Osteoblast (primary cell): Measurements from ENCODE around the gene TM4SF1. TPM values are rescaled to one million over a fixed set of nuclear protein-coding genes. Genes with fewer than 3 reads are reported as not detected.
A peak's percentile ranks its signal among the peaks of the same experiment; 100 is the strongest.

Experiments
- DNase-seq: peaks from one replicate; pipeline ENCODE4 v3.0.0; 2011; ENCODE audit warnings: low spot score, mixed read lengths; ENCODE audit not compliant: insufficient read length; ENCODE audit errors: missing footprints
- H2AFZ ChIP-seq: 2 replicates; pipeline ENCODE4 v1.6.0; 2011; ENCODE audit warnings: mild to moderate bottlenecking, low read length
- H3K27ac ChIP-seq: 2 replicates; pipeline ENCODE4 v1.5.1; 2011; ENCODE audit warnings: mild to moderate bottlenecking, low read depth, low read length, moderate library complexity
- H3K27me3 ChIP-seq: 2 replicates; pipeline ENCODE4 v1.6.0; 2012; ENCODE audit warnings: mild to moderate bottlenecking, control low read depth, inconsistent platforms, low read length, moderate library complexity; ENCODE audit not compliant: insufficient read depth
- H3K36me3 ChIP-seq: 2 replicates; pipeline ENCODE4 v1.5.1; 2011; ENCODE audit warnings: mild to moderate bottlenecking, low read length, control low read depth, moderate library complexity; ENCODE audit not compliant: insufficient read depth
- H3K4me1 ChIP-seq: 2 replicates; pipeline ENCODE4 v1.5.1; 2011; ENCODE audit warnings: mild to moderate bottlenecking, low read length, control low read depth, moderate library complexity; ENCODE audit not compliant: insufficient read depth
- H3K4me2 ChIP-seq: 2 replicates; pipeline ENCODE4 v1.6.0; 2011; ENCODE audit warnings: mild to moderate bottlenecking, low read length; ENCODE audit not compliant: insufficient read depth
- H3K4me3 ChIP-seq: fragments of 200-600 bp; sonication (generic); 3 replicates; pipeline ENCODE4 v1.5.1; 2012; ENCODE audit warnings: mild to moderate bottlenecking, low read length, inconsistent platforms; ENCODE audit not compliant: insufficient read depth
- H3K79me2 ChIP-seq: 2 replicates; pipeline ENCODE4 v1.6.0; 2012; ENCODE audit warnings: mild to moderate bottlenecking, low read length, control low read depth, inconsistent platforms; ENCODE audit not compliant: insufficient read depth
- H3K9me3 ChIP-seq: 2 replicates; pipeline ENCODE4 v1.5.1; 2011; ENCODE audit warnings: low read depth, low read length, control low read depth
- H4K20me1 ChIP-seq: 2 replicates; pipeline ENCODE4 v1.6.0; 2012; ENCODE audit warnings: mild to moderate bottlenecking, low read length, control low read depth; ENCODE audit not compliant: insufficient read depth
- total RNA-seq: library from RNA; depleted of rRNA; stranded (reverse); fragments of >200 nt; gene quantifications from 2 replicates; pipeline ENCODE4 v1.2.3, GENCODE V29; 2012
- TF ChIP-seq, protein P1 (sequence below): IDR thresholded peaks from 2 replicates; pipeline ENCODE4 v1.5.1; 2011; ENCODE audit warnings: mild to moderate bottlenecking, low read depth, low read length, moderate library complexity; ENCODE audit errors: extremely low read depth

Gene TM4SF1
- total RNA-seq, 1 donor: 210 TPM

DNA sequence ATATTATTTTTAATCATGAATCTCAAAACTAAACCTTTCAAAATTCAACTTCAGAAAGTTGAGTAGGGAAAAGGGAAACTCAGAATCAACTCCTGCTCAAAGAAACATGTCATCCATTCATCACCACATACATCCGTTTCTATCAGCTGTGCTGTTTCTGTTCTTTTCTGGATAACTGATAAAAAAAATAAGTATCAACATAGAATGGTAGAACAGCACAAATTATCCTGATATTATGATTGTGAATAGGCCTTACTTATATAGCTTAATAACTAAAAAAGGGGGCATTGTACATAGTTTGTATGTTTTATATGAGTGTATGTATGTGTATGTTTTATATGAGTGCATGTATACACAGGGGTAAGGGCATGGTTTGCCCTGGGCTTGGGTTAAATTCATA, 3.1 kb downstream of the TM4SF1 start:
- Histone ChIP-seq H3K4me2 (peak overlapping the region; percentile 85), H3K79me2 (peaks cover 29% of the 10 kb centered on the region), H4K20me1 (peaks cover 5% of the 10 kb centered on the region), H3K27me3 (no peaks in the 10 kb centered on the region), H3K4me3 (no peak overlapping the region), H2AFZ (no peak overlapping the region), H3K9me3 (no peaks in the 10 kb centered on the region), H3K36me3 (peaks cover 62% of the 10 kb centered on the region), H3K27ac (peak overlapping the region; percentile 88), H3K4me1 (peaks cover 61% of the 10 kb centered on the region)
- TF ChIP-seq, protein P1, sequence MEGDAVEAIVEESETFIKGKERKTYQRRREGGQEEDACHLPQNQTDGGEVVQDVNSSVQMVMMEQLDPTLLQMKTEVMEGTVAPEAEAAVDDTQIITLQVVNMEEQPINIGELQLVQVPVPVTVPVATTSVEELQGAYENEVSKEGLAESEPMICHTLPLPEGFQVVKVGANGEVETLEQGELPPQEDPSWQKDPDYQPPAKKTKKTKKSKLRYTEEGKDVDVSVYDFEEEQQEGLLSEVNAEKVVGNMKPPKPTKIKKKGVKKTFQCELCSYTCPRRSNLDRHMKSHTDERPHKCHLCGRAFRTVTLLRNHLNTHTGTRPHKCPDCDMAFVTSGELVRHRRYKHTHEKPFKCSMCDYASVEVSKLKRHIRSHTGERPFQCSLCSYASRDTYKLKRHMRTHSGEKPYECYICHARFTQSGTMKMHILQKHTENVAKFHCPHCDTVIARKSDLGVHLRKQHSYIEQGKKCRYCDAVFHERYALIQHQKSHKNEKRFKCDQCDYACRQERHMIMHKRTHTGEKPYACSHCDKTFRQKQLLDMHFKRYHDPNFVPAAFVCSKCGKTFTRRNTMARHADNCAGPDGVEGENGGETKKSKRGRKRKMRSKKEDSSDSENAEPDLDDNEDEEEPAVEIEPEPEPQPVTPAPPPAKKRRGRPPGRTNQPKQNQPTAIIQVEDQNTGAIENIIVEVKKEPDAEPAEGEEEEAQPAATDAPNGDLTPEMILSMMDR: no peak
- DNase-seq: no peak

DNA sequence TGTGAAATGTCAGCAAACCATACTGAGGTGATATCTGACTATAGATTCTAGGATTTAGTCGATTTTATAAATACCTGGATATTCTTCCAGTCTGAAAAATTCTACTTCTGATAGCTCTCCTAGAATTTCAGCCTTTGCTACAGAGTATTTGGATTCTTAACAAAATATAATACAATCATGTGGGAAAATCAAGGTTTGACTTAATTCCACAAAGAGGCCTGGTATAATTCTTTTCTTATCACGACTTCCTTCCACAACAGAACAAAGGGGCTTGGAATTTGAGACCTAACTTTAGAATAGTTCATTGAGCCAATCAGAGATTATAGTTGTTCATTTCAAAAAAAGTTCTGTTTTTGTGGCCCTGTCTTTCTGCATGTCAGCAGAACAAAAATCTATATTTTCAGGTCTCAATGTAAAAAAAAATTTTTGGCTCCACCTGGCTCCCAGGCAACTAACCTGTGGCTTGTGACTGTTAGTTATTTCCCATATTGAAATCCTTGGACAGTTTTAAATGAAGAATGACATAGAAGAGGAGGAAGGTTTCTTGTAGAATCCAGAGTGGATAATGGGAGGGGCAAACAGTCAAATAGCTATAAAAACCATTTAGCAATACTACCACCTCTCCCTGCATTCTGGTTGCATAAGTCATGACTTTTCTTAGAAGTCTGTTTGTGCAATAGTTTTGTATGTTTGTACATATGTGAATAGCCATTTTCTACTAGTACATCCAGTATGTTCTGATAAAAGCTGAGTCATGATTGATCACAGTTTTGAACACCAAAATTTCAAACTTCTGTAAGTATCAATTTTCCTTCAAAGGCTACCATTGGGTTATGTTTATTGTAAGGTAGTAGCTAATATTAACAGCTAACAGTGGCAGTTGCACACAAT, 4.0 kb downstream of the TM4SF1 start:
- DNase-seq: no peak
- Histone ChIP-seq H3K4me2 (peak overlapping the region; percentile 85), H3K27ac (peak overlapping the region; percentile 88), H3K36me3 (peaks cover 65% of the 10 kb centered on the region), H3K79me2 (peaks cover 26% of the 10 kb centered on the region), H3K4me3 (no peak overlapping the region), H2AFZ (no peak overlapping the region), H4K20me1 (peaks cover 5% of the 10 kb centered on the region), H3K9me3 (no peaks in the 10 kb centered on the region), H3K4me1 (peaks cover 60% of the 10 kb centered on the region), H3K27me3 (no peaks in the 10 kb centered on the region)
- TF ChIP-seq, protein P1: no peak

DNA sequence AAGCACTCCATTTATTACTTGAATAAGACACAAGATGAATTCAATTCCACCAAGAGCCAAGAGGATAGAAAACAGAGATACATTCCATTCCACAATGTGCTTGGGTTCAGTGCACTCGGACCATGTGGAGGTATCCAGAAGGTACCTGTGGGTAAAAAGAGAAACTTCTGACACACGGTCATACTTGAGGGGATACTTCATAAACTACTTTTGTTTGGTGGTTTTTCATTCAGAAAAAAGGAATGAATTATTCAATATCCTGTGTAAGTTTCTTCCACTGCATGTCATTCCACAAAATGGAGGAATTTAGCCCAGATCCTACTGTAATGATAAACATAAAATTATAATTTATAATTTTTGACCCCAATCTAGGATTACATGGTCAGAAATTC, 5.7 kb downstream of the TM4SF1 start:
- Histone ChIP-seq H3K36me3 (peaks cover 65% of the 10 kb centered on the region), H4K20me1 (peaks cover 5% of the 10 kb centered on the region), H2AFZ (no peak overlapping the region), H3K79me2 (peaks cover 21% of the 10 kb centered on the region), H3K27ac (peak overlapping the region; percentile 41), H3K27me3 (no peaks in the 10 kb centered on the region), H3K4me3 (no peak overlapping the region), H3K4me1 (peaks cover 56% of the 10 kb centered on the region), H3K9me3 (no peaks in the 10 kb centered on the region), H3K4me2 (peak overlapping the region; percentile 3)
- TF ChIP-seq, protein P1: no peak
- no peak for DNase-seq

DNA sequence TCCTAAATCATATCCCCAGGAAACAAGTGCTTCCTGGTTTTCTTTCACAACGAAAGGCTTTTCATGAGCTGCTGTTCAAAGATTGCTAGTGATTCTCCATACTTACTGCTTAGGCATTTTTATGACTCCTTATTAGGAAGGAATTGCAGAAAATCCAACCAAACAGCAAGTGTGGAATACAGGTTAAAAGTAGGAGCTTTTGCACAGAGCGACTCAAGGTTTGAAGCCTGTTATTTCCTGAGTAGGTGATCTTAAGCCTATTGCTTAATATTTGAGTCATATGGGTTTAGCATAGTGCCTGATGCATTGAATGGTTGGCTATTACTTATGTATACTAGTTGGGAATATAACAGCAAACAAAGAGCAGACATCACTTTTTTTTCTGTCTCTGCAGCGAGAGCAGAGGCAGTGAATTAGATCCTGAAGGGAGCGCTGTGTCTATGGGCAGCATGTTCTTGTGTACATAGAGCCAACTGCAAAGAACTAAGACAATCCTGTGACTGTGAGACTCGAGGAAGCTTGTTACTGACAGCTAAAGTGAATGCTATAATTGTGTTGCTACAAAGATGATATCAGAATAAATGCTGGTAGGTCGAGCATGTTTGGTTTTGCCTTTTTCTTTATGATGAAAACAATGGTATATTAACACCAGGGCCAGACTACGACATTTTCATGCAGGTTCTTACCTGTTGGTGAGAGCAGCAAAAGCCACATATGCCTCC, 6.3 kb downstream of the TM4SF1 start:
- Histone ChIP-seq H2AFZ (no peak overlapping the region), H3K4me1 (peaks cover 56% of the 10 kb centered on the region)

More for the DNA sequence above, 6.3 kb downstream of the TM4SF1 start:
- Histone ChIP-seq H3K27ac (peak overlapping the region; percentile 41), H4K20me1 (peaks cover 5% of the 10 kb centered on the region), H3K79me2 (peaks cover 16% of the 10 kb centered on the region), H3K4me2 (peak overlapping the region; percentile 30), H3K27me3 (no peaks in the 10 kb centered on the region), H3K36me3 (peaks cover 65% of the 10 kb centered on the region), H3K9me3 (no peaks in the 10 kb centered on the region), H3K4me3 (no peak overlapping the region)
- TF ChIP-seq, protein P1: no peak
- DNase-seq: no peak
